Measurements from ENCODE around the gene WWC2.

Gene WWC2

GRCh38 chr4:183118585-183118984, 19.5 kb downstream of the WWC2 start:
- TF ChIP-seq GATA2 (IDR thresholded peaks at IDR 0.05; ENCODE audit: low read depth, low read length) (no peak), GATA3 (IDR thresholded peaks at IDR 0.05; ENCODE audit: low read depth, low read length) (no peak)

- TF ChIP-seq GATA2 (IDR thresholded peaks at IDR 0.05; ENCODE audit: low read depth, low read length): no peak
Observed at GRCh38 chr4:183124228-183124627, 25.2 kb downstream of the WWC2 start.

GRCh38 chr4:183124865-183125264, 25.8 kb downstream of the WWC2 start:
- TF ChIP-seq GATA2 (IDR thresholded peaks at IDR 0.05; ENCODE audit: low read depth, low read length) (no peak), GATA3 (IDR thresholded peaks at IDR 0.05; ENCODE audit: low read depth, low read length) (no peak)

- TF ChIP-seq GATA3 (IDR thresholded peaks at IDR 0.05; ENCODE audit: low read depth, low read length) (no peak), GATA2 (IDR thresholded peaks at IDR 0.05; ENCODE audit: low read depth, low read length) (no peak)
Observed at GRCh38 chr4:183129125-183129524, 30.1 kb downstream of the WWC2 start.

- 0 out of 2 replicates have a peak, but pooled peaks have one; percentile 9 for TF ChIP-seq GATA2 (IDR thresholded peaks at IDR 0.05; ENCODE audit: low read depth, low read length)
- peak; percentile 27; the same call in 1 of the 2 replicates for TF ChIP-seq GATA3 (IDR thresholded peaks at IDR 0.05; ENCODE audit: low read depth, low read length)
Observed at GRCh38 chr4:183129675-183130074, 30.6 kb downstream of the WWC2 start.

- TF ChIP-seq GATA2 (IDR thresholded peaks at IDR 0.05; ENCODE audit: low read depth, low read length) (0 out of 2 replicates have a peak, but pooled peaks have one; percentile 19), GATA3 (IDR thresholded peaks at IDR 0.05; ENCODE audit: low read depth, low read length) (no peak)
Observed at GRCh38 chr4:183130328-183131155, 31.5 kb downstream of the WWC2 start.

- TF ChIP-seq GATA3 (IDR thresholded peaks at IDR 0.05; ENCODE audit: low read depth, low read length): no peak
- TF ChIP-seq GATA2 (IDR thresholded peaks at IDR 0.05; ENCODE audit: low read depth, low read length): no peak
Observed at GRCh38 chr4:183132081-183132480, 33.0 kb downstream of the WWC2 start.

GRCh38 chr4:183132865-183133264, 33.8 kb downstream of the WWC2 start:
- TF ChIP-seq GATA3 (IDR thresholded peaks at IDR 0.05; ENCODE audit: low read depth, low read length) (no peak), GATA2 (IDR thresholded peaks at IDR 0.05; ENCODE audit: low read depth, low read length) (no peak)

- TF ChIP-seq GATA3 (IDR thresholded peaks at IDR 0.05; ENCODE audit: low read depth, low read length): no peak
- no peak for TF ChIP-seq GATA2 (IDR thresholded peaks at IDR 0.05; ENCODE audit: low read depth, low read length)
Observed at GRCh38 chr4:183136855-183137254, 37.8 kb downstream of the WWC2 start.

- TF ChIP-seq GATA3 (IDR thresholded peaks at IDR 0.05; ENCODE audit: low read depth, low read length) (no peak), GATA2 (IDR thresholded peaks at IDR 0.05; ENCODE audit: low read depth, low read length) (no peak)
Observed at GRCh38 chr4:183139058-183139750, 40.1 kb downstream of the WWC2 start.

- TF ChIP-seq GATA3 (IDR thresholded peaks at IDR 0.05; ENCODE audit: low read depth, low read length) (no peak), GATA2 (IDR thresholded peaks at IDR 0.05; ENCODE audit: low read depth, low read length) (no peak)
Observed at GRCh38 chr4:183139972-183140570, 41.0 kb downstream of the WWC2 start.

GRCh38 chr4:183140911-183141320, 41.9 kb downstream of the WWC2 start:
- TF ChIP-seq GATA2 (IDR thresholded peaks at IDR 0.05; ENCODE audit: low read depth, low read length) (no peak), GATA3 (IDR thresholded peaks at IDR 0.05; ENCODE audit: low read depth, low read length) (no peak)

- TF ChIP-seq GATA3 (IDR thresholded peaks at IDR 0.05; ENCODE audit: low read depth, low read length) (no peak), GATA2 (IDR thresholded peaks at IDR 0.05; ENCODE audit: low read depth, low read length) (no peak)
Observed at GRCh38 chr4:183141997-183142396, 42.9 kb downstream of the WWC2 start.
